Brain microvascular endothelial cell (primary cell): Measurements from ENCODE around the gene ABCC11.

Source experiments
- DNase-seq: peaks from one replicate; pipeline ENCODE4 v3.0.0-alpha.2; 2020
- H3K27ac ChIP-seq: fragments of 250-450 bp; sonication (Bioruptor Pico); 2 replicates; pipeline ENCODE4 v1.5.1; 2020; ENCODE audit warnings: mild to moderate bottlenecking, moderate library complexity
- H3K27me3 ChIP-seq: fragments of 250-450 bp; sonication (Bioruptor Pico); replicated peaks from 2 replicates; pipeline ENCODE4 v1.5.1; 2020; ENCODE audit warnings: mild to moderate bottlenecking
- H3K36me3 ChIP-seq: fragments of 250-450 bp; sonication (Bioruptor Pico); replicated peaks from 2 replicates; pipeline ENCODE4 v1.5.1; 2020; ENCODE audit warnings: mild to moderate bottlenecking
- H3K4me3 ChIP-seq: 2 replicates; pipeline ENCODE4 v1.5.1; 2011; ENCODE audit warnings: low read depth, mild to moderate bottlenecking, control low read depth, low read length, moderate library complexity
- CTCF ChIP-seq: IDR thresholded peaks from 2 replicates; pipeline ENCODE4 v1.5.1; 2011; ENCODE audit warnings: low read depth, mild to moderate bottlenecking, moderate library complexity, low read length, control low read depth, inconsistent platforms; ENCODE audit errors: missing control alignments
- in situ Hi-C: cut with HindIII; loops from 2 replicates; pipeline ENCODE4 v1.10.0; 2017; ENCODE audit warnings: low sequenced_read_pairs, low pct_ligation_motif_present

Gene ABCC11

GRCh38 chr16:48136547-48137360 is 110.6 kb downstream of the ABCC11 start:
- DNase-seq, result no peak
- TF ChIP-seq CTCF, result no peak
- no peak overlapping the region for H3K27ac ChIP-seq
- no peaks in the 10 kb centered on the region for H3K27me3 ChIP-seq
- H3K4me3 ChIP-seq, result no peak overlapping the region
- H3K36me3 ChIP-seq, result no peaks in the 10 kb centered on the region
- in situ Hi-C loops, result no loop called here

- TF ChIP-seq CTCF, result no peak
- Histone ChIP-seq H3K27me3 (no peaks in the 10 kb centered on the region), H3K4me3 (no peak overlapping the region), H3K27ac (no peak overlapping the region), H3K36me3 (no peaks in the 10 kb centered on the region)
- DNase-seq, result no peak
- in situ Hi-C loops, result no loop called here
Measured at GRCh38 chr16:48133455-48134211, 113.7 kb downstream of the ABCC11 start.

- H3K27ac ChIP-seq, result no peak overlapping the region
- H3K36me3 ChIP-seq, result no peaks in the 10 kb centered on the region
- in situ Hi-C loops, result no loop called here
- DNase-seq, result no peak
- H3K4me3 ChIP-seq, result no peak overlapping the region
- H3K27me3 ChIP-seq, result no peaks in the 10 kb centered on the region
- no peak for TF ChIP-seq CTCF
Measured at GRCh38 chr16:48132696-48133095, 114.6 kb downstream of the ABCC11 start.

GRCh38 chr16:48131201-48131935 is 116.0 kb downstream of the ABCC11 start:
- Histone ChIP-seq H3K27ac (no peak overlapping the region), H3K4me3 (no peak overlapping the region), H3K27me3 (no peaks in the 10 kb centered on the region), H3K36me3 (no peaks in the 10 kb centered on the region)
- DNase-seq, result no peak
- no peak for TF ChIP-seq CTCF
- in situ Hi-C loops, result no loop called here

GRCh38 chr16:48129926-48130325 is 117.4 kb downstream of the ABCC11 start:
- TF ChIP-seq CTCF, result no peak
- H3K27ac ChIP-seq, result no peak overlapping the region
- H3K36me3 ChIP-seq, result no peaks in the 10 kb centered on the region
- in situ Hi-C loops, result no loop called here
- no peak overlapping the region for H3K4me3 ChIP-seq
- DNase-seq, result no peak
- H3K27me3 ChIP-seq, result no peaks in the 10 kb centered on the region
